Parathyroid adenoma (tissue), 2 donors: ENCODE measurements around the gene CLCF1.
A peak's percentile ranks its signal among the peaks of the same experiment; 100 is the strongest.

Experiments
- H2AFZ ChIP-seq: fragments of 300-600 bp; sonication (generic); one replicate; pipeline ENCODE4 v1.7.0; 2017; ENCODE audit warnings: antibody characterized with exemption, mild to moderate bottlenecking
- H3K27ac ChIP-seq: fragments of 300-600 bp; sonication (generic); one replicate; pipeline ENCODE4 v1.7.0; 2017
- H3K27me3 ChIP-seq: fragments of 300-600 bp; sonication (generic); one replicate; pipeline ENCODE4 v1.7.0; 2017; ENCODE audit warnings: low read length; ENCODE audit not compliant: control insufficient read depth, insufficient read depth
- H3K36me3 ChIP-seq: fragments of 300-600 bp; sonication (generic); one replicate; pipeline ENCODE4 v1.7.0; 2017; ENCODE audit warnings: low read length; ENCODE audit not compliant: control insufficient read depth, insufficient read depth
- H3K4me1 ChIP-seq: fragments of 300-600 bp; sonication (generic); one replicate; pipeline ENCODE4 v1.7.0; 2017; ENCODE audit warnings: control low read depth
- H3K4me2 ChIP-seq: fragments of 300-600 bp; sonication (generic); one replicate; pipeline ENCODE4 v1.7.0; 2017; ENCODE audit warnings: low read length
- H3K4me3 ChIP-seq: fragments of 300-600 bp; sonication (generic); one replicate; pipeline ENCODE4 v1.7.0; 2017; ENCODE audit warnings: low read depth, low read length
- H3K79me2 ChIP-seq: fragments of 300-600 bp; sonication (generic); one replicate; pipeline ENCODE4 v1.7.0; 2017; ENCODE audit warnings: control low read depth
- H3K9ac ChIP-seq: fragments of 300-600 bp; sonication (generic); one replicate; pipeline ENCODE4 v1.7.0; 2017; ENCODE audit warnings: mild to moderate bottlenecking
- H3K9me3 ChIP-seq: fragments of 300-600 bp; sonication (generic); one replicate; pipeline ENCODE4 v1.7.0; 2017; ENCODE audit warnings: low read length; ENCODE audit not compliant: control insufficient read depth
- TF ChIP-seq, protein P1 (sequence below): fragments of 300-600 bp; sonication (generic); IDR thresholded peaks from one replicate; pipeline ENCODE4 v1.7.0; 2017; ENCODE audit warnings: antibody characterized with exemption, mild to moderate bottlenecking
- donor health status: primary hyperparathyroidism.

The CLCF1 gene

DNA sequence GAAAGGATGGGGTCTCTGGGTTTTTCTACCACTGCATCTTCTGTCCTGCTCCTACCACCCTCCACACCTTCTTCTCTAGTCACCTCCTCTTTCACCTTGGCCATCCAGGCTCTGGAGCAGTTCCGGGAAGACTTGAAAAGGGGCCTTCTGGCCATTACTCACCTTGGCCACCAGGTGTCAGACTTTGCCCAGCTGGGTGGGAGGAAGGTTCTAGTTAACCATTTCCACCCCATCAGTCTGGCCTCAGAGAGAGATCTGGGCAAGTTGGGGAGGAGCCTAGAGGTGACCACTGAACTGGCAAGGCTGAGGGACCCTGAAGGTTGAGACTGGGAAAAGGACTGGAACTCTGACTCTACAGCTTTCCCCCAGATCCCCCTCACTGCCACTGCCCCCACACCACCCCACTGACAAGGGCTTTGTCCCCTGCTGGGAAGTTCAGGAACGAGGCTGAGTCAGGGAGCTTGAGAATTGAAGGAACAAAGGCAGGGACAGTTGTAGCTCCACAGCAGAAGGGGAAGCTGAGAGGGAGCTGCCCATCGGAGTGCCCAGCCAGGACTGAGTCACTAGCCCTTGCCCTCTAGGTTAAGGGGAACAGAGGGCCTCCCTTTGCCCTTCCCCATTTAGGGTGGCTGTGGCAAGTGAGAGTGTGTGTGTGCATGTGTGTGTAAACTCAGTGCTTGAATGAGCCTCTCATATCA, 16.4 kb downstream of the CLCF1 start:
- no peaks in the 10 kb centered on the region for H3K9me3 ChIP-seq
- H3K27me3 ChIP-seq = no peaks in the 10 kb centered on the region
- peaks cover 3% of the 10 kb centered on the region for H3K79me2 ChIP-seq
- no peak overlapping the region for H3K9ac ChIP-seq
- H3K4me2 ChIP-seq = no peak overlapping the region
- TF ChIP-seq, protein P1, sequence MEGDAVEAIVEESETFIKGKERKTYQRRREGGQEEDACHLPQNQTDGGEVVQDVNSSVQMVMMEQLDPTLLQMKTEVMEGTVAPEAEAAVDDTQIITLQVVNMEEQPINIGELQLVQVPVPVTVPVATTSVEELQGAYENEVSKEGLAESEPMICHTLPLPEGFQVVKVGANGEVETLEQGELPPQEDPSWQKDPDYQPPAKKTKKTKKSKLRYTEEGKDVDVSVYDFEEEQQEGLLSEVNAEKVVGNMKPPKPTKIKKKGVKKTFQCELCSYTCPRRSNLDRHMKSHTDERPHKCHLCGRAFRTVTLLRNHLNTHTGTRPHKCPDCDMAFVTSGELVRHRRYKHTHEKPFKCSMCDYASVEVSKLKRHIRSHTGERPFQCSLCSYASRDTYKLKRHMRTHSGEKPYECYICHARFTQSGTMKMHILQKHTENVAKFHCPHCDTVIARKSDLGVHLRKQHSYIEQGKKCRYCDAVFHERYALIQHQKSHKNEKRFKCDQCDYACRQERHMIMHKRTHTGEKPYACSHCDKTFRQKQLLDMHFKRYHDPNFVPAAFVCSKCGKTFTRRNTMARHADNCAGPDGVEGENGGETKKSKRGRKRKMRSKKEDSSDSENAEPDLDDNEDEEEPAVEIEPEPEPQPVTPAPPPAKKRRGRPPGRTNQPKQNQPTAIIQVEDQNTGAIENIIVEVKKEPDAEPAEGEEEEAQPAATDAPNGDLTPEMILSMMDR = peak; percentile 80
- H3K27ac ChIP-seq = no peak overlapping the region
- H2AFZ ChIP-seq = no peak overlapping the region
- H3K4me3 ChIP-seq = no peak overlapping the region
- H3K4me1 ChIP-seq = peaks cover 4% of the 10 kb centered on the region
- H3K36me3 ChIP-seq = no peaks in the 10 kb centered on the region

DNA sequence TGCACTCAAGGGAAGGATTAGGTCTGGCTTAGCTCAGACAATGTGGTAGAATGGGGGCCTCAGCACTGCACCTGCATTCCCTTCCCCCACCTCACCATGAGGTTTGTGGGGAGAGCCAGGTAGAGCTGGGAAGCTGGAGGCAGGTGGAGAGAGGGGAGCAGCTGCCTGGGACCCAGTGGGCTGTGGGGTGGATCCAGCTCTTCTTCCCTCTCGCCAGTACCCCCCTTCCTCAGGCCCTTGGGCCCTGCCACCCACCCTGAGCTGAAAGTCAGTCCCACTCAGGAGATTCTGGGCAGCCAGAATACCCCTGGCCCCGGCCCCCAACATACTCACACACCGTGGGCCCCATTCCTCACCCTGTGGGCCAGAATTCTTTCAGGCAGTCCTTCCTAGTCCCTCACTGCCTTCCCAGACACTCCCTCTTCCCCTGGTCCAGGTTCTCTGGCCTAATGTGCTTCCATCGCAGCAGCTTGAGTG, 17.0 kb downstream of the CLCF1 start:
- no peak overlapping the region for H3K9ac ChIP-seq
- H3K79me2 ChIP-seq = peaks cover 3% of the 10 kb centered on the region
- no peak overlapping the region for H2AFZ ChIP-seq
- H3K4me3 ChIP-seq = no peak overlapping the region
- TF ChIP-seq, protein P1 = no peak
- peaks cover 6% of the 10 kb centered on the region for H3K4me1 ChIP-seq
- no peaks in the 10 kb centered on the region for H3K36me3 ChIP-seq
- no peaks in the 10 kb centered on the region for H3K27me3 ChIP-seq
- H3K9me3 ChIP-seq = no peaks in the 10 kb centered on the region
- H3K4me2 ChIP-seq = no peak overlapping the region
- no peak overlapping the region for H3K27ac ChIP-seq

DNA sequence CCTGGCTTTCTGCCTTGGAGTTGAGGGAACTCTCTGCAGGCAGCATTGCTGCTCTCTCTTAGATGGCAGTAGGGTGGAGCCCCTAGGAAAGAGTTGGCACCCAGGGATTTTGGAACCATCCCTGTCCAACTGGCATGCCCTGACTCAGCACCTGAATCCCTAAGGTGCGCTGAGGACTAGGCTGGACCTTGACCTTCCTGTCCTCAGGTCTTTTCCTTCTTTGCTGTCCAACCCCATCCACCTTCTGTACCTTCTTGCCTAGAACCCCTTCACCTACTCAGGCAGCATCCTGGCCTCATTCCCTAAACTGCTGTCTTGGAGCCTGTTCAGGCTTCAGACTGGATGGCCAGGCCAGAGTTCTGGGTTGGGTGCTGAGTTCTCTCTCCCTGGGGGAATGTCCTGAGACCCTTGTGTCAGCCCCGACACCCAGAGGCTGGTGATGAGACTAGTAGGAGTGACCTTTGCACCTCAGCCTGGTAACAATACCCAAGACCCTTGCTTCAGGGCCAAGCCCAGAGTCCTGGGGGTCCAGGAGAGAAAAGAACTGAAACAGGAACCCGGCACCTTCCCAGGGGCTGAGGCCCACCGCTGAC, 17.5 kb downstream of the CLCF1 start:
- Histone ChIP-seq H3K36me3 (no peaks in the 10 kb centered on the region), H3K79me2 (peaks cover 5% of the 10 kb centered on the region), H2AFZ (no peak overlapping the region), H3K4me2 (no peak overlapping the region), H3K27ac (no peak overlapping the region), H3K9me3 (no peaks in the 10 kb centered on the region), H3K4me3 (no peak overlapping the region), H3K9ac (no peak overlapping the region), H3K27me3 (no peaks in the 10 kb centered on the region), H3K4me1 (peaks cover 8% of the 10 kb centered on the region)
- TF ChIP-seq, protein P1 = no peak

DNA sequence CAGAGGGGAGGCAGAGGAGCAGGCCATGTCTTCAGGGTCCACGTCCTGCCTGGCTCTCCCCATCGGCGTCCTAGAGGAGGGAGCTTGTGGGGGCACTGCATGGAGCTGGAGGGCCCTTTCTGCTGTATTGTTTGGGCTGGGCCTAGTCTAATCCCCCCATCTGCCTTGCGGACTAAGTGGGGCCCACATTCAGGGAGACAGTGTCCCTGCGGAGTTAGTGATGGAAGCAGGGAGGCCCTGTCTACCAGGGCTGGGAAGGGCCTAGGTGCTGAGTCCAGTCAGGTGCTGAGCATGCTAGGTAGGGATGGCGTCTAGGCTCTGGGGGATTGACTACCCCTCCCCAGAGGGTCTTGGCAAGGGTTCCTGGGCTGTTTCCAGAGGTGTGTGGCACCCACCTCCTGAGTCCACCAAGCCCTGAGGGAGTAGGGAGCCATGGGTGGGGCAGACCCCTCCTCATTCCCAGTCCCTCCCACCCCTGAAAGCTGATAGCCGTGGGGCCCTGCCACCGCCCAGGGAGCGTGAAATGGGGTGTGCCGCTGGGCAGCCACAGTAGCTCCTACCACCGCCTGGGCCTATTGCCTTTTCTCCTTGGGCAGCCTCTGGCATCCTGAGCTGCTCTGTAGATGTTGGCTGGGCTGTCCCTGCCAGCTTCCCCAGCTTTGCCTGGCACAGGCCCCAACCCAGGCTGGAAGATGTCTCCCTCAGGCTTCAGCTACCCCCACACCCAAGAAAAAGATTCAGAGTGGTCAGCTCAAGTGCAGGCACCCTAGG, 18.2 kb downstream of the CLCF1 start:
- Histone ChIP-seq H3K27ac (peak overlapping the region; percentile 94), H3K9ac (no peak overlapping the region), H3K4me3 (no peak overlapping the region), H3K36me3 (no peaks in the 10 kb centered on the region), H2AFZ (no peak overlapping the region), H3K9me3 (no peaks in the 10 kb centered on the region), H3K27me3 (no peaks in the 10 kb centered on the region), H3K79me2 (peaks cover 5% of the 10 kb centered on the region), H3K4me2 (no peak overlapping the region), H3K4me1 (peaks cover 8% of the 10 kb centered on the region)
- TF ChIP-seq, protein P1 = no peak
